ENCODE measurements around the gene HSF5. TPM values are rescaled to one million over a fixed set of nuclear protein-coding genes. Genes with fewer than 3 reads are reported as not detected.

The HSF5 gene
- total RNA-seq, 4 donors from 2014 or later = under 0.01 to 0.13 TPM; not detected in 2

DNA sequence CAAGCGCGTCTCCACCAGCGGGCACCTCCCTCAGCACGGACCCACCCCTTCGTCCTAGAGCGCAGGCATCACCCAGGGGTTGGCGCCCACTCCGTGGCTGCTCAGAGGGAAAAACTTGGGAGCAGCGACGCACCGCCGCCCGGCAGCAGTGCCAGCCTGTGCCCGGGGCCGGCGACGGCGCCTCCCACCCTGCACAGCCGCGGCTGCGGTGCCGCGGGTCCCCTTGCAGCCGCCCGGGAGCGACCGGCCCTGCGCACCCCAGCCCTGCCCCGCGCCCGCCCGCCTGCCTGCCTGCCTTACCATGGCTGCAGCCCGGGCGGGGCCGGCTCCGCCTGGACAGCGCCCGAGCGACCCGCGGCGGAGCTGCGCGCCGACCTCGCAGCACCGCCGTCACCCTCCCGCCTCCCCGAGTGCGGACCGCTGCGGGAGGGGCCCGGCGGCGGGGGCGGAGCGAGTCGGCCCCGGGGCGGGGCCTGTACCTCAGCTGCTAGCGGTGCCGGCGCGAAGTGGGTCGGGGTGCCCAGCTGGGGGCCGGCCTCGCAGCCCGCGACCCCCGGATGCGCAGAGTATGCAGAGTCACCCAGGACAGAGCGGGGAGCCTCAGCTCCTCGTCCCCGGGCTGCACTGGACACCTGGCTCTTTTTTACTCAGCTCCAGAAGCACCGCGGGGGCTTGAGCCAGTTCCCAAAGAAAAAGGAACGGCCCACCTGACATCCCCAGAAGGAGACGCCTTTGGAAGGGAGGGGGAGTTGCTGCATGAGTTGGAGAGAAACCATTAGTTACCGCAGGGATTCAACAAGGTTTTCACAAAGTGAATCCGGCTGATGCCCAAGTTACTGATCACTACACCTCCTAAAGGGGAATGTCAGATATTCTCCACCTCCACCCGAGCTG lies 43.7 kb upstream of the HSF5 start:
- Histone ChIP-seq H3K27me3 (no peaks in the 10 kb centered on the region), H3K4me3 (peak overlapping the region; percentile 60 to 81 (median 65)), H3K9me3 (no peaks in the 10 kb centered on the region), H3K4me1 (peaks cover 26 to 55% (median 35%) of the 10 kb centered on the region in 4 donors), H3K27ac (replicated peaks in 1 of 4) (peak overlapping the region; percentile 59 to 76 (median 66)), H3K36me3 (no peaks in the 10 kb centered on the region)
- intact Hi-C loops (cut with DNase I) = no loop called here
- WGBS = 6% methylated on average over 23 of the region's 82 CpGs
- no peak for TF ChIP-seq POLR2A (IDR thresholded peaks at IDR 0.05; ENCODE audit: low read depth)
- no peak for TF ChIP-seq POLR2AphosphoS5 (IDR thresholded peaks at IDR 0.05)
- no peak for TF ChIP-seq EP300 (IDR thresholded peaks at IDR 0.05)
- TF ChIP-seq, protein P1, sequence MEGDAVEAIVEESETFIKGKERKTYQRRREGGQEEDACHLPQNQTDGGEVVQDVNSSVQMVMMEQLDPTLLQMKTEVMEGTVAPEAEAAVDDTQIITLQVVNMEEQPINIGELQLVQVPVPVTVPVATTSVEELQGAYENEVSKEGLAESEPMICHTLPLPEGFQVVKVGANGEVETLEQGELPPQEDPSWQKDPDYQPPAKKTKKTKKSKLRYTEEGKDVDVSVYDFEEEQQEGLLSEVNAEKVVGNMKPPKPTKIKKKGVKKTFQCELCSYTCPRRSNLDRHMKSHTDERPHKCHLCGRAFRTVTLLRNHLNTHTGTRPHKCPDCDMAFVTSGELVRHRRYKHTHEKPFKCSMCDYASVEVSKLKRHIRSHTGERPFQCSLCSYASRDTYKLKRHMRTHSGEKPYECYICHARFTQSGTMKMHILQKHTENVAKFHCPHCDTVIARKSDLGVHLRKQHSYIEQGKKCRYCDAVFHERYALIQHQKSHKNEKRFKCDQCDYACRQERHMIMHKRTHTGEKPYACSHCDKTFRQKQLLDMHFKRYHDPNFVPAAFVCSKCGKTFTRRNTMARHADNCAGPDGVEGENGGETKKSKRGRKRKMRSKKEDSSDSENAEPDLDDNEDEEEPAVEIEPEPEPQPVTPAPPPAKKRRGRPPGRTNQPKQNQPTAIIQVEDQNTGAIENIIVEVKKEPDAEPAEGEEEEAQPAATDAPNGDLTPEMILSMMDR (IDR thresholded peaks at IDR 0.05) = no peak
- DNase-seq (ENCODE audit: extremely low spot score) = no peak

DNA sequence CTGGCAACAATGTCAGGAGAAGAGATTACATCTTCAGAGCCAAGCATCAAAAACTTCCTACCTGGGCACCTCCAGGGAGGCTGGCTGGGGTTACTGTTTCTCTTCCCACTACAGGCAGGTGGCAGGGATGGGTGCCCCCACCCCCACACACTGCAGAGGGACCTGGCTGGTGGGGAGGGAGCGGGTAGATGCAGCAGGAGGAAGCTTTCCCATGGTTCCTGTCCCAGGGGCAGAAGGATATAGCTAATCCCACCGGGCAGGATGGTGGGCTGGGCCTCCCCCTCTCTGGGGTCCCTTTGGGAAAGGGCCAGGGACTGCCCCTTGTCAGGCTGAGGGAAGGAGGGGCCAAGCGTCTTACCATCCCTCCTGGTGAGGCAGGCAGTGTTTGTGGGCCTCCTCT lies 42.9 kb upstream of the HSF5 start:
- peak overlapping the region; percentile 60 to 81 (median 65) for H3K4me3 ChIP-seq
- peaks cover 29 to 55% (median 37%) of the 10 kb centered on the region in 4 donors for H3K4me1 ChIP-seq
- peak overlapping the region; percentile 59 to 76 (median 66) for H3K27ac ChIP-seq (replicated peaks in 1 of 4)
- no peaks in the 10 kb centered on the region for H3K9me3 ChIP-seq
- TF ChIP-seq POLR2A (IDR thresholded peaks at IDR 0.05; ENCODE audit: low read depth) (no peak), EP300 (IDR thresholded peaks at IDR 0.05) (no peak), POLR2AphosphoS5 (IDR thresholded peaks at IDR 0.05) (no peak)
- TF ChIP-seq, protein P1 (IDR thresholded peaks at IDR 0.05) = no peak
- intact Hi-C loops (cut with DNase I) = no loop called here
- no peaks in the 10 kb centered on the region for H3K27me3 ChIP-seq
- WGBS = no CpG with 5 or more reads among the region's 3 CpGs
- no peak for DNase-seq (ENCODE audit: extremely low spot score)
- no peaks in the 10 kb centered on the region for H3K36me3 ChIP-seq

DNA sequence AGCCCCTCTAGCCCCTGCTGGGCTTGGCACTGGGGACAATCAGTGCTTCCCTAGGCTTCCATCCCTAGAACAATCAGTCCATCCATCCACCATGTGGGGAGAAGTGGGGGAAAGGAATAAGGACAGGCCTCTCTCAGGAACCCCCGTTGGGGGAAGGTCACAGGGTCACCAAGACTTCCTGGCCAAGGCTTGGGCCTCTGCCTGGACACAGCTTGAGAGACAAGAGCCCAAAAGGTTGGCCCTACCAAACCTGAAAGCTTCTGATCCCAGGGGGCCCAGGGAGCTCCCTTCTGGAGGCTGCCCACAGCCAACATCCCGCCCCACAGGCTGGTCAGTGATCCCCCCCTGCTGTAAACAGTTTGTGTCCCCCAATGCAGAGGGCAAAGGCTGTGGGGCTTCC lies 42.4 kb upstream of the HSF5 start:
- peak overlapping the region in 3 of 4 donors; percentile 65 to 76 (median 67) for H3K27ac ChIP-seq (replicated peaks in 1 of 4)

DNA sequence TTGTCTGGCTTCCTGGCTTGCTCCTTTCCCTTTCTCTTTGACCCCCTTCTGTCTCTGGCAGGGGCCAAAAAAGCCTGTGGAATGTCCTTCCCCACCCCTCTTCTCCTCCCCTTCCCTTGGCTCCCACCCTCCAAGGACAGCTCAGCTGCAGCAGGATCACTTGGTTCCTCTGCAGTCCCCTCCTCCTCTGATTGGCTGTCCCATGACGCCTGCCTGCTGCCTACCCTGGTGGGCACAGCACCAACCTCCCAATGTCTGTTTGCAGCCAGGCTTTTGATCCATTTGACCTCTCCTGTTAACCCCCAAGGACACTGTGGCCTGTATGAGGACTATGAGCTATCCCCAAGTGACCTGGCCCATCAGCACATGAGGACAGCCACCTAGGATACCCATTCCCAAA lies 41.1 kb upstream of the HSF5 start:
- peaks cover 38 to 51% (median 43%) of the 10 kb centered on the region in 4 donors for H3K4me1 ChIP-seq
- DNase-seq (ENCODE audit: extremely low spot score) = no peak
- H3K36me3 ChIP-seq = no peaks in the 10 kb centered on the region
- no peak overlapping the region for H3K27ac ChIP-seq (replicated peaks in 1 of 4)
- 86% methylated on average over 1 of the region's 1 CpG for WGBS
- intact Hi-C loops (cut with DNase I) = no loop called here
- H3K4me3 ChIP-seq = no peak overlapping the region
- H3K9me3 ChIP-seq = no peaks in the 10 kb centered on the region
- TF ChIP-seq EP300 (IDR thresholded peaks at IDR 0.05) (no peak), POLR2AphosphoS5 (IDR thresholded peaks at IDR 0.05) (no peak), POLR2A (IDR thresholded peaks at IDR 0.05; ENCODE audit: low read depth) (no peak)
- TF ChIP-seq, protein P1 (IDR thresholded peaks at IDR 0.05) = no peak
- H3K27me3 ChIP-seq = no peaks in the 10 kb centered on the region

More for the DNA sequence above, 42.4 kb upstream of the HSF5 start:
- TF ChIP-seq EP300 (IDR thresholded peaks at IDR 0.05) (no peak), POLR2AphosphoS5 (IDR thresholded peaks at IDR 0.05) (no peak), POLR2A (IDR thresholded peaks at IDR 0.05; ENCODE audit: low read depth) (no peak)
- TF ChIP-seq, protein P1 (IDR thresholded peaks at IDR 0.05) = no peak
- peaks cover 29 to 55% (median 40%) of the 10 kb centered on the region in 4 donors for H3K4me1 ChIP-seq
- no peaks in the 10 kb centered on the region for H3K36me3 ChIP-seq
- peak overlapping the region in 1 of 4 donors; percentile 69 for H3K4me3 ChIP-seq
- H3K27me3 ChIP-seq = no peaks in the 10 kb centered on the region
- H3K9me3 ChIP-seq = no peaks in the 10 kb centered on the region
- WGBS = 50% methylated on average over 1 of the region's 2 CpGs
- intact Hi-C loops (cut with DNase I) = no loop called here
- no peak for DNase-seq (ENCODE audit: extremely low spot score)

Data from esophagus muscularis mucosa (tissue), 4 donors.